Nephron (organoid): ENCODE data around the gene HECW1.

ENCODE experiments used
- H3K27ac Mint-ChIP-seq, 3 experiments: 2 replicates each; pipeline ENCODE4 v1.8.0; 2020; ENCODE audit warnings: mixed read lengths in 3 of 3, mild to moderate bottlenecking in 2 of 3, moderate library complexity in 1 of 3
- H3K27me3 Mint-ChIP-seq: 2 replicates; pipeline ENCODE4 v1.8.0; 2021; ENCODE audit warnings: low read depth, mild to moderate bottlenecking, moderate library complexity, mixed read lengths
- H3K36me3 Mint-ChIP-seq: 2 replicates; pipeline ENCODE4 v1.8.0; 2020; ENCODE audit warnings: low read depth, mixed read lengths
- H3K4me1 Mint-ChIP-seq: 2 replicates; pipeline ENCODE4 v1.8.0; 2020; ENCODE audit warnings: mixed read lengths
- H3K4me3 Mint-ChIP-seq, 3 experiments: 2 replicates each; pipeline ENCODE4 v1.8.0; 2020; ENCODE audit warnings: mild to moderate bottlenecking in 3 of 3, mixed read lengths in 3 of 3, moderate library complexity in 2 of 3
- H3K9me3 Mint-ChIP-seq: 2 replicates; pipeline ENCODE4 v1.8.0; 2020; ENCODE audit warnings: mixed read lengths
- CTCF ChIP-seq, 3 experiments: fragments of 200-600 bp; sonication (generic); IDR thresholded peaks; one replicate each; pipeline ENCODE4 v1.5.0; 2021; ENCODE audit warnings: antibody characterized with exemption in 3 of 3; ENCODE audit not compliant: unreplicated experiment in 3 of 3

HECW1 gene

DNA sequence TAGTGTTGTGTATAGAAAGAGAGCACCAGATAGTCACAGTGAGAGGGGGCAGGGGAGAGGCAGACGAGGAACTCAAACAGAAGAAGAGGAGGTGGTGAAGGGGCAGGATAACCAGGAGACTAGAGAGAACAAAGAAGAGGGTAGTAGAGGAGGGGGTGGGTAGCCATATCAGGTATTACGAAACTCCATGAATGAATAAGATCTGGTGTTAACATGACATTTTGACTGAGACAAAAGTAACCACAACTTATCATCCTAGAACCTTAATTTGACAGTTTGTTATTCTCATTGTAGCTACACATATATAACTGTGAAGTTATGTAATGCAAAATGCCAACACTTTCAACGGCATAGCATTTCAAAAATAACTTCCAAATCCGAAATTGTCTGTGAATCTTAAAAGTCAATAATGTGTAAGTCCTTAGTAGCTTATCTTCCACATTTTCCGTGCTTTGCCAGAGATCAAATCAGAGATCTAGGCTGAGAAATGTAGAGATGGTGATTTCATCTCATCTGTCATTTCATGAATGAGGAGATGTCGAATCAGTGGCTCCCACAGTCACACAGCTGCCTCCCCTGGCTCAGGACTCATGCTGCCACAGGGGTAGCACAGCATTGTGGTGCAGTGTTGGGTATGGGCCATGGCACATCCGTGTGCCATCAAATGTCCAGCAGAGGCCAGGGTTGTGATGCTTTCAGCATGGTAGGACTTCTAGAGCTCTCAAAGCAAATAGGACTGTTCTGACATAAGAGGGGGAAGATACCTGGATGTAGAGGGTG lies 202.1 kb downstream of the HECW1 start:
- H3K4me3 Mint-ChIP-seq = no peak overlapping the region
- H3K27ac Mint-ChIP-seq = no peak overlapping the region
- no peaks in the 10 kb centered on the region for H3K4me1 Mint-ChIP-seq
- H3K27me3 Mint-ChIP-seq = no peaks in the 10 kb centered on the region
- H3K36me3 Mint-ChIP-seq = no peaks in the 10 kb centered on the region
- no peaks in the 10 kb centered on the region for H3K9me3 Mint-ChIP-seq
- no peak for TF ChIP-seq CTCF (IDR thresholded peaks at IDR 0.05; ENCODE audit: unreplicated experiment in 3 of 3)

DNA sequence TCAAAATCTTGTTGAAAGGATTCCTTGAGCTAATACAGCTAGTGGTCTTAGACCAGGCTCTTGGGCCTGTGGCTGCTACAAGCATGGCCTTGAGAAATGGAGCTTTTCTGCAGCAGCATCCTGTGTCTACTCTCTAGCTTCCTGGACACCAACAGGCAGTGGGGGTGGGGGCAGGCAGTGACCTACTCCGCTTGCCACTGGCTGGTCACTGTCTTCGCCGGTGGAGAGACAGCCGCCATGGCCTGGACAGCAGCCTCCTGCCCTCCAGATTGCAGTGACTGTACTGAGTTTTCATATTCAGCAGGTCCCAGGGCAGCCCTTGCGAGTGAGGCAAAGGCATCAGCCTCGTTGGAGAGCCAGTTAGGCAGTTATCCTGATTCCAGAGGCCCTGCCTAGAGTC lies 204.6 kb downstream of the HECW1 start:
- Mint-ChIP-seq H3K4me3 (no peak overlapping the region), H3K27me3 (no peaks in the 10 kb centered on the region), H3K9me3 (no peaks in the 10 kb centered on the region), H3K36me3 (no peaks in the 10 kb centered on the region), H3K4me1 (no peaks in the 10 kb centered on the region), H3K27ac (no peak overlapping the region)
- TF ChIP-seq CTCF (IDR thresholded peaks at IDR 0.05; ENCODE audit: unreplicated experiment in 3 of 3) = no peak

DNA sequence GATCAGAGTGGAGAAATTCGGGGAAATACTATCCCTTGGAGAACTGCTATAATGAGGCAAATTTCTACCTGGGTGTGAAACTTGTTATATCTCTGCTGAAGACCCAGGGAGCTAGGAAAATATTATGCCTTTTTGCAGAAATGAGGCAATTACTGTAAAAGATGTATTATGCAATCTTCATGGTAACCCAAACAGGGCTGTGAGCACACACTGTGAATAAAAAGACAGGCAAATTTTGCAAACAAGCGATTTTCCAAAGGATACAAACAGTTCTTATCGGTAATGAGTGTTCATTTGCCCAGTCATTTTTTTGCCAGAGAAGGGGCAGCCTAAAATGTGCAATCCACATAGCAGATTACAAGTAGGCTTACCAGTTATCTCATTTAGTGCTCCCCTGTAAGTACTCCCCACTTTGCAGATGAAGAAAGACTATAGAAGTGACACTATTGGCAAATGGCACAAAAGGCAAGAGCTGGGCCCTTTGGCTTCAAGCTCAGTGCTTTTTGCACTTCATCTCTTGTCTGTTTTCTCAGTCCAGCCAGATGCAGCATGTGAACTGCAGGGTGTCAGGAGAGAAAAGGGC lies 205.8 kb downstream of the HECW1 start:
- no peaks in the 10 kb centered on the region for H3K4me1 Mint-ChIP-seq
- H3K4me3 Mint-ChIP-seq = no peak overlapping the region
- TF ChIP-seq CTCF (IDR thresholded peaks at IDR 0.05; ENCODE audit: unreplicated experiment in 3 of 3) = no peak

DNA sequence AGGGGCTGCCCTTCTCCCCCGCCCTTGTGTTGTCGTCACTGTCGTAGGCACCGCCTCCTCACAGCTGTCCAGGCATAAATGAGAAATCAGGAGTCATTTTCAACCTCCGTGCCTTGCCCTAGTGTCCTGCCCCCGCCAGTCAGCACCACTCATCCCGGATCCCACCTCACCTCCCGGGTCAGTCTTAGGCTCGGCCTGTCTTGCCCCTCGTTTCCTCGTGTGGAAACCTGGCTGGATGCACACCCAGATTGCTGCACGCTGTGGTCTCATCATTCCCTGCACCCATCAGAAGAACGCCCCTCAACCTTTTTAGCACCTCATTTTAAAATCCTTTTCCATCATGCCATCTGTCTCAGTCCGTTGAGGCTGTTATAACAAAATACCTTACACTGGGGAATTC lies 213.1 kb downstream of the HECW1 start:
- Mint-ChIP-seq H3K27ac (no peak overlapping the region), H3K9me3 (peaks cover 2% of the 10 kb centered on the region), H3K36me3 (no peaks in the 10 kb centered on the region), H3K4me3 (no peak overlapping the region), H3K4me1 (peaks cover 17% of the 10 kb centered on the region), H3K27me3 (peaks cover 3% of the 10 kb centered on the region)
- no peak for TF ChIP-seq CTCF (IDR thresholded peaks at IDR 0.05; ENCODE audit: unreplicated experiment in 3 of 3)

More for the DNA sequence above, 205.8 kb downstream of the HECW1 start:
- Mint-ChIP-seq H3K27me3 (no peaks in the 10 kb centered on the region), H3K9me3 (no peaks in the 10 kb centered on the region), H3K36me3 (no peaks in the 10 kb centered on the region), H3K27ac (no peak overlapping the region)

- no peak for TF ChIP-seq CTCF (IDR thresholded peaks at IDR 0.05; ENCODE audit: unreplicated experiment in 3 of 3)
- no peaks in the 10 kb centered on the region for H3K36me3 Mint-ChIP-seq
- peaks cover 17% of the 10 kb centered on the region for H3K4me1 Mint-ChIP-seq
- no peak overlapping the region for H3K4me3 Mint-ChIP-seq
- H3K27me3 Mint-ChIP-seq = peaks cover 6% of the 10 kb centered on the region
- H3K9me3 Mint-ChIP-seq = peaks cover 2% of the 10 kb centered on the region
- peak overlapping the region in 1 of 3 experiments; percentile 50 for H3K27ac Mint-ChIP-seq
Observed at GRCh38 chr7:43328336-43328735, 215.9 kb downstream of the HECW1 start.
